Neuron (in vitro differentiated cells): ENCODE results near the gene HAPLN2.
"Not testable (repeated sequence)": the region's sequence is repeated elsewhere in the genome, so short reads cannot be mapped to it uniquely, and the experiment has no call there.

Experiments
- H2AFZ ChIP-seq: one replicate; pipeline ENCODE4 v1.6.1; 2013; ENCODE audit warnings: low read depth, mild to moderate bottlenecking, inconsistent platforms, low read length, moderate library complexity
- H3K27me3 ChIP-seq: one replicate; pipeline ENCODE4 v1.6.1; 2013; ENCODE audit warnings: low read length; ENCODE audit not compliant: insufficient read depth
- H3K36me3 ChIP-seq: one replicate; pipeline ENCODE4 v1.6.1; 2013; ENCODE audit warnings: low read length; ENCODE audit not compliant: insufficient read depth
- H3K4me1 ChIP-seq: one replicate; pipeline ENCODE4 v1.6.1; 2013; ENCODE audit warnings: low read length; ENCODE audit not compliant: insufficient read depth
- H3K4me3 ChIP-seq: 2 replicates; pipeline ENCODE4 v1.5.1; 2013; ENCODE audit warnings: mild to moderate bottlenecking, low read length, moderate library complexity
- H3K9me3 ChIP-seq: one replicate; pipeline ENCODE4 v1.6.1; 2013; ENCODE audit warnings: low read length

HAPLN2 gene

DNA sequence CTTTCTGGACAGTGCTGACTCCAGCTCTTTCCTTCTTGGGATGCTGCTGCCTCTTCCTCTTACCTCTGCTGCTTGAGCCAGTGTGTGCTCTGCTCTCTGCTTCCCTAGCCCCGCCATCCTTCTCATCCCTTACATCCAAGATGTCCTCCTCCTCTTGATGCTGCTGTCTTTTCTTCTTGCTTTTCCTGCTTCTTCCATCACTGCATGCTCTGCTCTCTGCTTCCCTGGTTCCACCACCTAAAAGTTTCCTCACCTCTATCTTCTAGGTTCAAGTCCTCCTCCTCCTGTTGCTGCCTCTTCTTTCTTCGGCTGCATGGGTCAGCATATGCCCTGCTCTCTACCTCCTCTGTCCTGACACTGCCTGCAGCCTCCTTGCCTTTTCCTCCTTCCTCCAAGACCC lies 24.2 kb upstream of the HAPLN2 start:
- Histone ChIP-seq H3K9me3 (no peaks in the 10 kb centered on the region), H3K4me3 (no peak overlapping the region), H2AFZ (no peak overlapping the region), H3K36me3 (peaks cover 38% of the 10 kb centered on the region), H3K4me1 (peaks cover 39% of the 10 kb centered on the region), H3K27me3 (no peaks in the 10 kb centered on the region)

DNA sequence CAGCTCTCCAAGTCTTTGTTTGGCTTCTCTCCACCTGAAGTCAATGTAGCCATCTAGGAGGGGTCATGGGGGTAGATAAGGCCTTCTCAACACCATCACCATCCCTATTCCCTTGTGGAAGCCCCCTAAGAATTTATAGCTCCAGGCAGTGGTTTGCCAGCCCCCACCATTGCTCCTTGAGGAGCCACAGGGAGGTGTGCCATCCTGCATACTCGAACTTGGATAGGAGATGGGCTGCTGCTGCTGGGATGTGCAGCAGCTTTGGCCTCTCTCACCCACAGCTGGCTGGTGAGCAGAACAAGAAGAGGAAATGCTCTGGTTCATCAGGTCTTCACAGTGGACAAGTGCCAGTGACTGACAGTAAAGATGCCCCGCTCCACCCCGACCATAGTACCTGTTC lies 22.8 kb upstream of the HAPLN2 start:
- Histone ChIP-seq H2AFZ (no peak overlapping the region), H3K9me3 (no peaks in the 10 kb centered on the region), H3K4me3 (no peak overlapping the region), H3K36me3 (peaks cover 38% of the 10 kb centered on the region), H3K27me3 (no peaks in the 10 kb centered on the region), H3K4me1 (peaks cover 38% of the 10 kb centered on the region)

DNA sequence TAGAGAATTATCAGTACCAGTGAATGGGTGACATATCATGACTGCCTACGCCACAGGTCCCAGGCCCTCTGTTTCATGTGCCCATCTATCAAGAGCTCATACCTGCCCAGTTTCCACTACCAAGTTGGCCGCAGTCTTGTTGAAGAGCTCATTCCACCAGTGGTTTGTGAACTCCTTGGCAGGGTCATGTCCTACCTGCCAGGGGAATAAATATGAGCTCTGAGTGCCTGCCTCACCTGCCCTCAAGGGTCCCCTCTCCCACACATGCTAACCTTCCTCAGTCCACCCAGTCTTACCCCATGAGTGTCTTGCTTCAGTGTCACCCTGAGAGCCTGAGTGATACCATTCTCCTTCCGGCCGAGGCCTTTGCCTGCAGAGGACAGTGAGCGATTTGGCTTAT lies 21.1 kb upstream of the HAPLN2 start:
- Histone ChIP-seq H3K36me3 (peaks cover 38% of the 10 kb centered on the region), H3K4me3 (no peak overlapping the region), H2AFZ (no peak overlapping the region), H3K9me3 (no peaks in the 10 kb centered on the region), H3K4me1 (peaks cover 32% of the 10 kb centered on the region), H3K27me3 (no peaks in the 10 kb centered on the region)

DNA sequence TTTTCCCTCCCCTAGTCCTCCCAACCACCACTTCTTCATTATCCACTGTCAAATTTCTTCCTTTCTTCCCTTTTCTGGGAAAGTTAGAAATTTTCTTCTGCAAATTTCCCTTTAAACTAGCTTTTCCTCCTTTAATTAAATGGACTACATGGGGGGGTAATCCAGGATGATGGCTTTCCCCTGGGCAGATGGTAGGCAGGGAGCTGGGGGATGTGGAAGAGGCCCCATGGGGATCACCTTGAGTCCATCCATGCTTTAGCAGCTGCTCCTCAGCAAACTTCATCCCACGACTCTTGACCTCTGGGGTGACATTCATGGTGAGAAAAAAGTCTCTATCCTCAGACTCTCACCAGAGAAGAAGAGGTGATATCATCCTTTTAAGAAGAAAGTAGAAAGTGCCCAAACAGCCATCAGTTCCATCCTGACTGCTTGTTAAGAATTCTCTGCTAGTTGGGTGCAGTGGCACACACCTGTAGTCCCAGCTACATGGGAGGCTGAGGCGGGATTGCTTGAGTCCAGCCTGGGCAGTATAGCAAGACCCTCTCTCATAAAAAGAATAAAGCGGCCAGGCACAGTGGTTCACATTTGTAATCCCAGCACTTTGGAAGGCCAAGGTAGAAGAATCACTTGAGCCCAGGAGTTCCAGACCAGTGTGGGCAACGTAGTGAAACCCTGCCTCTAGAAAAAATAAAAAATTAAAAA lies 20.3 kb upstream of the HAPLN2 start:
- Histone ChIP-seq H3K27me3 (no peaks in the 10 kb centered on the region), H3K36me3 (peaks cover 35% of the 10 kb centered on the region), H3K4me3 (no peak overlapping the region), H3K4me1 (peaks cover 26% of the 10 kb centered on the region), H3K9me3 (no peaks in the 10 kb centered on the region), H2AFZ (no peak overlapping the region)

DNA sequence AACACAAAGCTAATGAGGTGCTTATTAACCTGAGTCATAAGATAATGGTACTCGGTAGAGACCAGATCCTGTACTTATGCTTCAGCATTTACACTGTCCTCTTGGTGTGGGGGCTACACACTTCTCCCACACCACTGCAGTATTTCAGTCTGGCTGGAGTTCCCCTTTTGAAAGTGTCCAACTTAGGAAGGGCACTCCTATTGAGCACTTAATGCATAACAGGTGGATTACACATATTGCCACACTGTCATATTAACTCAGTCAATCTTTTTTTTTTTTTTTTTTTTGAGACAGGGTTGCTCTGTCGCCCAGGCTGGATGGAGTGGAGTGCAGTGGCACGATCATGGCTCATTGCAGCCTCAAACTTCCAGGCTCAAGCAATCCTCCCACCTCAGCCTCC lies 19.4 kb upstream of the HAPLN2 start:
- no peak overlapping the region for H3K4me3 ChIP-seq

DNA sequence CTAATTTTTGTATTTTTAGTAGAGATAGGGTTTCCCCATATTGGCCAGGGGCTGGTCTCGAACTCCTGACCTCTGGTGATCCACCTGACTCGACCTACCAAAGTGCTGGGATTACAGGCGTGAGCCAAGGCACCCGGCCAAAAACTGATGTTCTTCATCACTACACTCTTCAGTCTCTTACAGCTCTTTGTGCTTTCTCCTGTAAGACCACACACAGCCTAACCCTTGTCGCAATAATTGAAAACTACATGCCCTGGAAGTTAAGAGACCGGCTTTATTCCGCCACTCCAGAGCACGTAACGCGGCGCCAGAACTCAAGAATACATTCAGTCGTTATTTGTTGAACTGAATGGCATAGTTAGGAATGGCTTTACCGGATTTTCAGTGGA lies 18.5 kb upstream of the HAPLN2 start:
- H2AFZ ChIP-seq, result peak overlapping the region; percentile 79
- no peaks in the 10 kb centered on the region for H3K27me3 ChIP-seq
- peaks cover 9% of the 10 kb centered on the region for H3K4me1 ChIP-seq
- peaks cover 25% of the 10 kb centered on the region for H3K36me3 ChIP-seq
- no peaks in the 10 kb centered on the region for H3K9me3 ChIP-seq
- H3K4me3 ChIP-seq, result peak overlapping the region; percentile 77

More for the DNA sequence above, 19.4 kb upstream of the HAPLN2 start:
- Histone ChIP-seq H3K4me1 (peaks cover 16% of the 10 kb centered on the region), H3K36me3 (peaks cover 34% of the 10 kb centered on the region), H2AFZ (no peak overlapping the region), H3K27me3 (no peaks in the 10 kb centered on the region), H3K9me3 (no peaks in the 10 kb centered on the region)

DNA sequence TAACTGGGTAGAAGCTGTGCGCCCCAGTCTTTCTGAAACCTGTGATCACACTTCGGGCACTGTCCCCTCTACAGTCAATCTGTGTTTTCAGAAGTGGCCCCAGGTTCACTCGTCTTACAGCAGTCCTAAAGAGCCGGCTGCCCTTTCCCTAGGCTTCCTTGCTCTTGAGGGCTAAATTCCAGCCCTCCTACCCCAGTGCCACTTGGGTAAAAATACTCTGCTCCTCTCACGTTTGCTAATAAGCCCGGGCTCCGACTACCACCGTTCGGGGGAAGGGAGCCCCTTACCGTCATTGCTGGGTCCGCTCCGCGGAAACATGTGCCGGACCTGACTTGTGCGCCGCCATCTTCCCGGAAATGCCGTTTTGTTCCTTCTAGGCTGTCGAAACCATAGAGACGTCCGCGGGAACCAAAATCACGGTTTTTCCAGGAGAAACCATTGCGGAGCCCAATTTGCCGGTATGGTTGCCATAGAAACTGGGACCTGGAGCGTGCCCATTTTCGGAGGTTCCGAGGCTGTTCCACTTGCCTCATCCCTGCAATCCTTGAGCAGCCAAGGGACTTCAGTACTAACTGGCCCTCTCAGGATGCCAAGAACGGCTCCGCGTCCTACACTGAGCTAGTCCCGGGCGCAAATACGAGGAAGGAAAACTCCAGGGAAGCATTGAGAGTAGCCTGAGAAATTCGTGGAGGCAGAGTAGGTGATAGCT lies 17.9 kb upstream of the HAPLN2 start, which contains the start of gene GPATCH4:
TSS of gene GPATCH4 (minus strand) at position 358 of the 709 bp plus-strand sequence.
- H3K27me3 ChIP-seq, result no peaks in the 10 kb centered on the region
- peaks cover 19% of the 10 kb centered on the region for H3K36me3 ChIP-seq
- H3K4me1 ChIP-seq, result peaks cover 9% of the 10 kb centered on the region

DNA sequence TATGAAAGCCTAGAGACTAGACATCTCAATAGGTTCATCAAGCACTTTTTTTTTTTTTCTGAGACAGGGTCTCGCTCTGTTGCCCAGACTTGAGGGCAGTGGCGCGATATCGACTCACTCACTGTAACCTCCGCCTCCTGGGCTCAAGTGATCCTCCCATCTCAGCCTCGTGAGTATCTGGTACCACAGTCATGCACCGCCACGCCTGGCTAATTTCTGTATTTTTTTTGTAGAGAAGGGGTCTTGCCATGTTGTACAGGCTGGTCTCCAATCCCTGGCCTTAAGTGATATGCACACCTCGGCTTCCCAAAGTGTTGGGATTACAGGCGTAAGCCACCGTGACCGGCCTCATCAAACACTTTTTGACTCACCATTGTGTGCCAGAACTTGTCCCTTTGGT lies 17.3 kb upstream of the HAPLN2 start:
- H3K4me3 ChIP-seq, result peak overlapping the region; percentile 77
- H3K36me3 ChIP-seq, result peaks cover 15% of the 10 kb centered on the region
- H3K9me3 ChIP-seq, result no peaks in the 10 kb centered on the region
- H3K27me3 ChIP-seq, result no peaks in the 10 kb centered on the region
- peaks cover 9% of the 10 kb centered on the region for H3K4me1 ChIP-seq
- peak overlapping the region; percentile 79 for H2AFZ ChIP-seq

More for the DNA sequence above, 17.9 kb upstream of the HAPLN2 start, which contains the start of gene GPATCH4:
- Histone ChIP-seq H3K4me3 (peak within 1 kb of the TSS; percentile 77), H2AFZ (peak within 1 kb of the TSS; percentile 79), H3K9me3 (no peaks in the 10 kb centered on the region)

DNA sequence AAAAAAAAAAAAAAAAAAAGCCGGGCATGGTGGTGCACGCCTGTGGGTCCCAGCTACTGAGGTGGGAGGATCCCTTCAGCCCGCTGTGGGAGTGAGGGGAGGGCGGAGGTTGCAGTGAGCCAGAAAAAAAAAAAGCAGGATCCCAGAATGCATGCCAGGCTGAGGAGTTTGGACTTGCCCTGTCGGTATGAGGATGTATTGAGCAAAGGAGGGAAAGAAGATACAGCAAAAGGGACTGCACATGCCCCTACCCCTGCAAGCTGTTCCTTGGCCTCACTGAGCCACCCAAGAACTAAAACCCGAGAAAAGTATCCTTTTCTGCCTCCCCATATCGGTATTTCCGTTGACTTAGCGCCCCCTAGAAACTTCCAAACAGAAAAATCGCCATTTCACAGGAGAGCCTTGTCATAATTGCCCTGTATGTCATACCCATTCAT lies 16.6 kb upstream of the HAPLN2 start:
- peaks cover 9% of the 10 kb centered on the region for H3K4me1 ChIP-seq
- H3K4me3 ChIP-seq, result no peak overlapping the region
- no peaks in the 10 kb centered on the region for H3K27me3 ChIP-seq
- no peaks in the 10 kb centered on the region for H3K9me3 ChIP-seq
- no peak overlapping the region for H2AFZ ChIP-seq
- H3K36me3 ChIP-seq, result peaks cover 8% of the 10 kb centered on the region

DNA sequence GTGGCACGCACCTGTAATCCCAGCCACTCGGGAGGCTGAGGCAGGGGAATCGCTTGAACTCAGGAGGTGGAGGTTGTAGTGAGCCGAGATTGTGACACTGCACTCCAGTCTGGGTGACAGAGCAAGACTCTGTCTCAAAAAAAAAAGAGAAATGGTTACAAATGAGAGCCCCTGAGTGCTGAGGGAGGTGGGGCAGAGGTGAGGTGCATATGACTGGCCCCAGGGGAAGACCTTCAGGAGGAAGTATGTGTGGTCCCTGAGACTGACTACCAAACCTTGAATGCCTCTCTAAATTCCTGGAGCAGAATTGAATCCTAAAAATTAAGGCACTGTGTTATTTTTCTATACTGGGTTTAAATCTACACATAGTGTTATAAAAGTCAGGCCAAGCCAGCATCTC lies 11.9 kb upstream of the HAPLN2 start:
- H3K4me3 ChIP-seq, H3K36me3 ChIP-seq, H3K9me3 ChIP-seq, H3K27me3 ChIP-seq, H2AFZ ChIP-seq, H3K4me1 ChIP-seq: not testable (repeated sequence)

DNA sequence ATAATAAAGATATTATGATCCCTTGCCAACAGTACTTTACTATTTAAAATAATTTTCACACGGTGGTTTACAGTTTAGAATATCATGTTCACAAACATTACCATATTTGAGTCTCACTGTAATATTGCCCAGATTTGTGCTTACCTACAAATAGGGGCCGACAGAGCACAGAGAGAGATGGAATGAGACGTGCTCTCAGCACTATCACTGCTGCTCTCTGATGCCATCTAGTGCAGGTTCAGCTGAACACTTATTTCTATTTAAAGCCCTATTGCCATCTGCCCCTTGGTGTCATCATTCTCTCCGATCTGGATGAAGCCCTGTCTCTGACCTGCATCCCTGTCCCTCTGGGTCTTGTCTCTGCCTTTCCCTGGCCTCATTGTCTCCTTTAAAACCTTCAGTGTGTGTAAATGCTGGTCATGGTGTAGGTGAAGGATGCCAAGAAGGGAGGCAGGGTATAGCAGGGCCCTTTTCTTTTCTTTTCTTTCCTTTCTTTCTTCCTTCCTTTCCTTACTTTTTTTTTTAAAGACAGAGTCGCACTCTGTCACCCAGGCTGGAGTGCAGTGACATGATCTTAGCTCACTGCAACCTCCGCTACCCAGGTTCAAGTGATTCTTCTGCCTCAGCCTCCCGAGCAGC lies 11.1 kb upstream of the HAPLN2 start:
- H3K9me3 ChIP-seq, result no peaks in the 10 kb centered on the region
- no peak overlapping the region for H3K4me3 ChIP-seq
- H3K36me3 ChIP-seq, result no peaks in the 10 kb centered on the region
- H2AFZ ChIP-seq, result no peak overlapping the region
- peaks cover 6% of the 10 kb centered on the region for H3K27me3 ChIP-seq
- H3K4me1 ChIP-seq, result no peaks in the 10 kb centered on the region

DNA sequence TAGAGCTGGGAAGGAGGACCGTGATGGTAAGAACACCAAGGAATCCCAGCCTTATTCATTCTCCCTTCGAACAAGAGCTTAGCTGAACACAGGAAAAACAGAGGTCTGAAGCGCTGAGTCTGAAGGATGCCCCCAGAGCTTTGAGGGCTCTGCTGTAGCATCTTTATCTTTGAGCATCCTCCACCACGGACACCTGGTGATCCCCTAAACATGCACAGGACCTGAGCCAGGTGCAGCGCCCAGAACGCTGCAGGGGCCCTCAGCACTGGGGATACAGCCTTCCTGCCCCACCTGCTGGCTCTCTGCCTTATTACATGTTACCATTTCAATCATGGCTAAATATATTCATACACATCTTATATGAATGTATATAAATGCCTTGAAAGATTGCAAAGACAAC lies 10.2 kb upstream of the HAPLN2 start:
- no peak overlapping the region for H2AFZ ChIP-seq
- no peaks in the 10 kb centered on the region for H3K36me3 ChIP-seq
- H3K4me3 ChIP-seq, result no peak overlapping the region
- no peaks in the 10 kb centered on the region for H3K9me3 ChIP-seq
- no peaks in the 10 kb centered on the region for H3K4me1 ChIP-seq
- H3K27me3 ChIP-seq, result peaks cover 6% of the 10 kb centered on the region

DNA sequence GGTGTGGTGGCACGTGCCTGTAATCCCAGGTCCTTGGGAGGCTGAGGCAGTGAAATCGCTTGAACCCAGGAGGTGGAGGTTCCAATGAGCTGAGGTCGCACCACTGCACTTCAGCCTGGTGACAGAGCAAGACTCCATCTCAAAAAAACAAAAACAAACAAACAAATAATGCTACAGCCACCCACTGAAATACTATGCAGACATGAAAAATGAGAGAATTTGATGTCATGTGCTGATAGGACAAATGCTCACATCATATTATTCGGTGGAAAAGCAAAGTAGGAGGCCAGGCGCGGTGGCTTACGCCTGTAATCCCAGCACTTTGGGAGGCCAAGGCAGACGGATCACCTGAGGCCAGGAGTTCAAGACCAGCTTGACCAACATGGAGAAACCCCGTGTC lies 9.1 kb upstream of the HAPLN2 start:
- not testable (repeated sequence) for H3K4me1 ChIP-seq, H3K4me3 ChIP-seq, H2AFZ ChIP-seq, H3K9me3 ChIP-seq, H3K36me3 ChIP-seq, H3K27me3 ChIP-seq
